Measurements from ENCODE around the gene WNT5A.

WNT5A gene

GRCh38 chr3:55442861-55443260, 44.2 kb downstream of the WNT5A start:
- no peak overlapping the region for H3K27ac ChIP-seq
- TF ChIP-seq, protein P1, sequence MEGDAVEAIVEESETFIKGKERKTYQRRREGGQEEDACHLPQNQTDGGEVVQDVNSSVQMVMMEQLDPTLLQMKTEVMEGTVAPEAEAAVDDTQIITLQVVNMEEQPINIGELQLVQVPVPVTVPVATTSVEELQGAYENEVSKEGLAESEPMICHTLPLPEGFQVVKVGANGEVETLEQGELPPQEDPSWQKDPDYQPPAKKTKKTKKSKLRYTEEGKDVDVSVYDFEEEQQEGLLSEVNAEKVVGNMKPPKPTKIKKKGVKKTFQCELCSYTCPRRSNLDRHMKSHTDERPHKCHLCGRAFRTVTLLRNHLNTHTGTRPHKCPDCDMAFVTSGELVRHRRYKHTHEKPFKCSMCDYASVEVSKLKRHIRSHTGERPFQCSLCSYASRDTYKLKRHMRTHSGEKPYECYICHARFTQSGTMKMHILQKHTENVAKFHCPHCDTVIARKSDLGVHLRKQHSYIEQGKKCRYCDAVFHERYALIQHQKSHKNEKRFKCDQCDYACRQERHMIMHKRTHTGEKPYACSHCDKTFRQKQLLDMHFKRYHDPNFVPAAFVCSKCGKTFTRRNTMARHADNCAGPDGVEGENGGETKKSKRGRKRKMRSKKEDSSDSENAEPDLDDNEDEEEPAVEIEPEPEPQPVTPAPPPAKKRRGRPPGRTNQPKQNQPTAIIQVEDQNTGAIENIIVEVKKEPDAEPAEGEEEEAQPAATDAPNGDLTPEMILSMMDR (conservative IDR thresholded peaks at IDR 0.05), result no peak

DNA sequence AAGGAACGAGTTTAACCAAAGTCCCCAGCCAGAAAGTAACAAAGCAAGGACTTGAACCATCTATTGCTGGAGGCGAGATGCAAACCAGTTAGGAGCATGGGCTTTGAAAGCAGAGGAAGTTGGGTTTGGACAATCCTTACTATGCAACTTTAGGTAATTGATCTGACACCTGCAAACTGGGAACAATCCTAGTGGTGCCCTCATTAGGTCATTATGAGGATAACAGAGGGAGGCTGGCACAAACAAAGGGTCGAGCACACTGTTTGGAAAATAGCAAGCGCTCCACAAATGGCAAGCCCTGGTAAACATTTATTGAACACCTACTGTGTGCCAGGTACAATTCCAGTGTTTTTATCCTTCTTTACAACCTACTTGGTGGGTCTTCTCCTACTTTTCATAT, 45.6 kb downstream of the WNT5A start:
- TF ChIP-seq, protein P1 (conservative IDR thresholded peaks at IDR 0.05), result no peak
- H3K27ac ChIP-seq, result no peak overlapping the region

DNA sequence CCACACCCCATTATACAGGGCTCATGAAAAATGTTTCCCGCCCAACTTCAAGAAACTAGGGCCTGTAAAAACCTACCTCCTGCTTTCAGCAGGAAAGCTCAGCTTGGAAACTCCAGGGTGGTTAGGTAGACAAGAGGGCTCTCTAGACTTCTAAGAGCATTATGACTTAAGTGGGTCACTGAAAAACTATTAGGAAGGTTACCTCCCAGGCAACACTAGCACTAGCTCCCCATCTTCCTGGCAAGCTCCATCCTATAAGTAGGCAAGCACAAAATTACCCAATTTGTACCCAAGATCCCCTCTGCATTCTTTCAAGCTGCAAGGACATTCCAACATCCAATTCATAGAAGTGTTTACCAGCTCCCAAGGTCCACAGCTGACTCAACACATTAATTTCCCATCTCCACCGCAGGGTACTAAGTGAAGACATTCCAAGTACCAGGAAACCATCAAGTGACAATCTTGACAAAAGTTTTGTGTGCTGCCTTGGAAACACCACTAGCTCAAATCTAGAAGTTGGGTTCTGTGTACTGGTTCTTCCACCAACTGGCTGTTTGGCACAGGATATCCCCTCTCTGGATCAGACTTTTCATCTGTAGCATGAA, 46.9 kb downstream of the WNT5A start:
- TF ChIP-seq, protein P1 (conservative IDR thresholded peaks at IDR 0.05), result no peak
- no peak overlapping the region for H3K27ac ChIP-seq

DNA sequence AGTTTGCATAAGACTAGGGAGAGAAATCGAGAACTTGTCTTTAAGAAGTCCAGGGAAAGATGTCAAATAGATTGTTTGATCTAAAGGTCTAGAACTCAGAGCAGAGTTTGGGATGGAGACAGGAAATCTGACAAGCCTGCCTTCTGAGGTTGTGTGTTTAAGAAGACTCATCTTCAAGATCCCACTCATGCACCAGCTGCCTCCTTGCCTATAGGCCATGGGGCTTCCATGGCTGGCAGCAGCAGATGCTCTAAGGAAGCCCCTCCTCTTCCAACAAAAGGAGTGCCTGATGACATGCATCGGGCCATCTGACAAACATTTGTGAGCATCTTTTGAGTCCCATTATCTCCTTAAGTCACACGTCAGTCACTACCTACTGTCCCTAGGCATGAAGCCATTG, 47.4 kb downstream of the WNT5A start:
- TF ChIP-seq, protein P1 (conservative IDR thresholded peaks at IDR 0.05), result no peak
- H3K27ac ChIP-seq, result no peak overlapping the region

DNA sequence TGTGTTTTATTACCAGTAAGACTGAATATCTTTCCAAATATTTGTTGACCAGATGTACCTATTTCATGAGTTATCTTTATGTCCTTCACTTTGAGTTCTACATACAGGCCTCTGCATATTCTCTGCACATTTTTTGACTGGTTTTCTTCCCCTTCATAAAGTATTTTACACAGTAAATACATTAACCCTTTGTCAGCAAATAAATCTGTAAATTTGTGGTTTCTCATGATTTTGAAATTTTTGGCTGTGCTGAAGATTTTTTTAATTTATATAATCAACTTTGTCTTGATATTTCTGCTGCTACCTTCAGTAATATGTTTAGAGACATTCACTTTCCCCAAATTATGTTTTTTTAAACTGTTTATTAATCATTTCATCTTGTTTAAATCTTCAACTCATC, 50.5 kb downstream of the WNT5A start:
- H3K27ac ChIP-seq, result peak overlapping the region; percentile 1; the same call in 1 of the 2 replicates
- TF ChIP-seq, protein P1 (conservative IDR thresholded peaks at IDR 0.05), result no peak

DNA sequence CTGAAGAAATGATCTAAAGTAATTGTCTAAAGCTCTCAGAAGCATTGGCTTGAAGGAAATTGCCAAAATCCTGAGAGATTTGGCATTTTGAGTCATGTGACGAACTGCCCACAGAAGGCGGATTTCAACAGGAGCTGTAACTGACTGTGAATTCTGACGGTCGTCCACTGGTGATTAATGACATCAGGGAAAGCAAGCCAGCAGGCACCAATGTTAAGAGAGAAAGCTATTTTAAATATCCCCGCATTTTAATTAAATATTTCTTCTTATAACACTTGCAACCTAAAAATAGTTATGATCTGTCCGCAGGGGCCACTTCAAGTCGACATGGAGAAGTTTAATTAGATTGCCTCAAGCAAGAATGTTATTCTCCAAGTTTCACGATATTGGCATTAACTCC, 51.6 kb downstream of the WNT5A start:
- TF ChIP-seq, protein P1 (conservative IDR thresholded peaks at IDR 0.05), result no peak
- no peak overlapping the region for H3K27ac ChIP-seq

- H3K27ac ChIP-seq, result no peak overlapping the region
- TF ChIP-seq, protein P1 (conservative IDR thresholded peaks at IDR 0.05), result peak; percentile 72
Measured at GRCh38 chr3:55434789-55435188, 52.3 kb downstream of the WNT5A start.
